Measurements from ENCODE around the gene INPP5J.

- no peak for TF ChIP-seq EZH2 (IDR thresholded peaks at IDR 0.05; ENCODE audit: low read length)
- TF ChIP-seq, protein P1, sequence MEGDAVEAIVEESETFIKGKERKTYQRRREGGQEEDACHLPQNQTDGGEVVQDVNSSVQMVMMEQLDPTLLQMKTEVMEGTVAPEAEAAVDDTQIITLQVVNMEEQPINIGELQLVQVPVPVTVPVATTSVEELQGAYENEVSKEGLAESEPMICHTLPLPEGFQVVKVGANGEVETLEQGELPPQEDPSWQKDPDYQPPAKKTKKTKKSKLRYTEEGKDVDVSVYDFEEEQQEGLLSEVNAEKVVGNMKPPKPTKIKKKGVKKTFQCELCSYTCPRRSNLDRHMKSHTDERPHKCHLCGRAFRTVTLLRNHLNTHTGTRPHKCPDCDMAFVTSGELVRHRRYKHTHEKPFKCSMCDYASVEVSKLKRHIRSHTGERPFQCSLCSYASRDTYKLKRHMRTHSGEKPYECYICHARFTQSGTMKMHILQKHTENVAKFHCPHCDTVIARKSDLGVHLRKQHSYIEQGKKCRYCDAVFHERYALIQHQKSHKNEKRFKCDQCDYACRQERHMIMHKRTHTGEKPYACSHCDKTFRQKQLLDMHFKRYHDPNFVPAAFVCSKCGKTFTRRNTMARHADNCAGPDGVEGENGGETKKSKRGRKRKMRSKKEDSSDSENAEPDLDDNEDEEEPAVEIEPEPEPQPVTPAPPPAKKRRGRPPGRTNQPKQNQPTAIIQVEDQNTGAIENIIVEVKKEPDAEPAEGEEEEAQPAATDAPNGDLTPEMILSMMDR (optimal IDR thresholded peaks at IDR 0.05 in 1 of 3, IDR thresholded peaks at IDR 0.05 in 1 of 3, conservative IDR thresholded peaks at IDR 0.05 in 1 of 3; ENCODE audit: extremely low read depth in 1 of 3, insufficient read depth in 2 of 3, low read length in 3 of 3): no peak
Measured at GRCh38 chr22:31100762-31101525, 21.8 kb upstream of the INPP5J start.

Data from keratinocyte (primary cell).